G401 (cell line): Measurements from ENCODE around the gene CPE. TPM values are rescaled to one million over a fixed set of nuclear protein-coding genes. Genes with fewer than 3 reads are reported as not detected.

Experiments
- DNase-seq: peaks from one replicate; pipeline ENCODE4 v3.0.0-alpha.2; 2015; ENCODE audit warnings: low spot score
- in situ Hi-C: cut with HindIII; loops from 2 replicates; pipeline ENCODE4 v1.10.0; 2016; ENCODE audit warnings: low sequenced_read_pairs, mixed read lengths
- total RNA-seq: library from RNA; depleted of rRNA; stranded (reverse); fragments of >200 nt; shearing (Covaris generic); gene quantifications from 2 replicates; pipeline ENCODE4 v1.2.3, GENCODE V29; 2014; rRNA removed

The CPE gene
- total RNA-seq, 1 experiment from 2014 or later = 14.6 TPM

DNA sequence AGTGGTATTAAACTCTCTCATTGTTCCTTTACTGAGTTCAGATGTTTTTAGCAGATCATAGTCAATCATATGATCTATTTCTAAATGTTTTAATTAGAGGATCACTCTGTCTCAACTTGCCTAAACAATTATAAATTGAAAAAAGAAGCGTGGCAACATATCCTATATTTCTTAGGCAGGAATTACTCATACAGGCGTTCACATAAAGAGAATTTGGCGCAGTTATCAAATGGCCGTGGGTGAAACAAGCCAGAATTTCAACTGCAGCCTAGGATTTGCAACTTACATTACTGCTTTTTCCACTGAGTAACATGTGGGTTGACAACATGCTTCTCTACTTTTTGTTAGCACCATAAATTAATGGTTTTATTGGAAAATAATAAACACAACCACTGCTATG, 141.3 kb downstream of the CPE start:
- in situ Hi-C loops = no loop called here
- no peak for DNase-seq

DNA sequence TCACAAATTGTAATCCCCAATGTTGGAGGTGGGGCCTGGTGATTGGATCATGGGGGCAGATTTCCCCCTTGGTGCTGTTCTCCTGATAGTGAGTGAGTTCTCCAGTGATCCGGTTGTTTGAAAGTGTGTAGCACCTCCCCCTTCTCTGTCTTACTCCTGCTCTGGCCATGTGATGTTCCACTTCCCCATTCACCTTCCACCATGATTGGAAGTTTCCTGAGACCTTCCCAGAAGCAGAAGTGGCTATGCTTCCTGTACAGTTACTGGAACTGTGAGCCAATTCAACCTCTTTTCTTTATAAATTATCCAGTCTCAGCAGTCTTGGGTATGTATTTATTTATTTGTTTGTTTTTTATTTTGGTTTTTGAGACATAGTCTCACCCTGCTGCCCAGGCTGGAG, 143.2 kb downstream of the CPE start:
- in situ Hi-C loops = no loop called here
- no peak for DNase-seq

DNA sequence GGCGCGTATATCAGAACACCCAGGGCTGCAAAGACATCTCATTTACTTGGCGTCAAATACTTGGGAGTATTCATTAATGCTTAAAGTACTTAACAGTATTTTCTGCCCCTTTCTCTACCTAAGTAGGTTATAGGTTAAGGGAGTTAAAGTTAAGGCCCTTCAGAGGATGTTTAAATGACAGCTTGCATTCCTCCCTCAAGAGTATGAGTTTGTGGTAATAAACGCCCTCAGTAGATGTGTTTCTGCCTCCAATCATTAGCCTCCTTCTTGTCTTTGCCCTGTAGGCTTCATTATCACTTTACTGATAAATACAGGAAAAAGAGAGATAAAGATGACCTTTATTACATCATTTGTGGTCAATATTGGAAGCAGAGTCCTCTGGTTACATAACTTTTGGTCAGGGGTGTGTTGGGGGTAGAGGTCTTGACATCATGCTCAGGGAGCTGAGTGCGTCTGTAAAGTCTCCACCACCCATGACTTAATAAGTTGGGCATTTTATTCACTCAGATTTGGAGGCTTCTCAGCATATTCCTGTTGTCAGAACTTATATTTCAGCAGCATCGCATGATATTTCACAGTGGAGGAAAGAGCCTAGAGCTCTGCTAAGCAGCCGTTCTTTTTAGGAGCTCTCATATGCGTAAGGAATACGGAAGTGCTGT, 145.9 kb downstream of the CPE start:
- in situ Hi-C loops = no loop called here
- DNase-seq = no peak

DNA sequence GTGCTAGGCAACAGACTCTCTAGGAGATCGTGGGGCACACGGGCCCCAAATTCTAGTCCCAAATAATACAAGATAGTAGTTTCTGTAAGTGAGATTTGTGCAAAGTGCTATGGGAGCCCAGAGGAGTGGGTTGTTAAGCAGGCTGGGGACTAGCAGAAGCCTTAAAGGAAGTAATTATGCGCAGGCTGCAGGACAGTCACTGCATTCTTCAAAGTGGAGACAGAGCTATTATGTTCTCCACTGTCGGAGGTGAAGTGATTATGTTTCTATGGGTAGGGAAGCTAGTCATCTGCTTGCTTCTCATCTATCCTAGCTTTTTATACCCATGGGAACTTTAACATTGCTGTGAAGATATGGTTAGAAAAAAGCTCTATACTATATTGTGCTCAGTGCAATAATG, 154.2 kb downstream of the CPE start:
- in situ Hi-C loops = no loop called here
- DNase-seq = no peak

DNA sequence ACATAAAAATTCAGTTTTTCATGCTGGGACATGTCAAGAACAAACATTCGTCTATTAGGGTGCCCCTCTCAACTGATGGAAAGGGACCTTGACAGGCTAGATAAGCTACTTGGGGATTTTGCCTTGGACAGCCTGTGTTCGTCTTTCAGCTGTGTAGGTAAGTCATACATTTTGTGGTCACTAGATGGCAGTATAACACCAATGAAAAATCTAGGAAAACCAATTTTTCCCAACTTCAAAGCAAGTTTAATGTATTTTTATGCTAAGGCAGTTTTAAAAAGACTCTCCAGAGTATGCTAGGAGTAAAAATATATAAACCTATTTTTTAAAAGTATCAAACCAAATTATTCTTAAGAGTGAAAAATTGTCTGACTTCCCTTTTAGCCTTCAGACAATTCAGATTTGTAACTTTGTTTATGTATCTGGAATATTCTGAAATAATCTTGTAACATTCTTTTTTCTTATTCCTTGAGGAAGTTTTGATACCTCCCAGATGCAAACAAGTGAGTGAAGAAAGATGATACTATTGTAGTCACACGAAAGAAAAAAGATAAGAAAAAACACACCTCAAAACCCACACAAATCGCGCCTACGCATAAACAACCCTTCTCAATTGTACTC, 158.3 kb downstream of the CPE start:
- peak; percentile 78 for DNase-seq
- in situ Hi-C loops = no loop called here

DNA sequence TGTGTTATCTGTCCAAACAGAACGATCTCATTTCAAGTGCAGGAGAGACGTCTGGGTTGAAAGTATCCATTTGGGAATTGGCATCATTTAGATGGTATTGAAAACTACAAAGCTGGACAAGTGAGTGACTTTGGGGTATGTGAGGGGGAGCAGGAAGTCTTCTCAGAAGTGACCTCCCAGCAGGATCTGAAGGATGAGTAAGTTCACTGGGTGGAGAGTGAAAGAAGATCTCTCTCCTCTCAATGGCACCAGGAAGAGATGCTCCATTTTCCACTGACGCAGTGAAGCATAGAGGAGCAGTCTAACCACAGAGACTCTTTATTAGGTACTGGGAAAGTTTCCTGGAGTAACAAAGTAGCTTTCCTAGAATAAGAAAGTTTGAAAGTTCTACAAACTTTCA, 161.0 kb downstream of the CPE start:
- DNase-seq = no peak
- in situ Hi-C loops = no loop called here

DNA sequence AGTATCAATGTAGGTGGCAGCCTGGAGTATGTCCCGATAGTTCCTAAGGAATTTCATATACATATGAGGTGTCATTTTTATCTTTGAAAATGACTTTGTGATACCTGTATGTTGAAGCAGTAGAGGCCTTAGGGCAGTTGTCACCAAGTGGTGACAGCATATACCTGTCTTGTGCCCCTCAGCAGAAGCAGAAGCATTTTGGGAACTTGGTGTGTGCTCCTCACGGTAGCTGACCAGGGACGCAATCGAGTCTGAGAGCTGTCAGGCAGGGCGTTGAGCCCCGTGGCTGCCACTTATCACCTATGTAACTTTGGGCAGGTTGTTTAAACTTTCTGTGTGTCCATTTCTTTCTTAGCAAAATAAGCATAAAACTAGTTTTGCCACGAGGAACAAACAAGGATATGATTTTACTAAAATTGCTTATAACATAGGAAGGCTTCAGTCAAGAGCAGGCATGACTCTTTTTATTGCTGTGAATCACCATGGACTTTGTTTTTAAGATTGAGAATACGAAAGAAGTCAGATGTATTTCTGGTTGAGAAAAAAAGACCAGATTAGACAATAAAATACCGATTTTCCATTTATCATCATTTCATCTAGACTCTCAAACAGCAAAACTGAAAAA, 161.5 kb downstream of the CPE start:
- in situ Hi-C loops = no loop called here
- DNase-seq = no peak

DNA sequence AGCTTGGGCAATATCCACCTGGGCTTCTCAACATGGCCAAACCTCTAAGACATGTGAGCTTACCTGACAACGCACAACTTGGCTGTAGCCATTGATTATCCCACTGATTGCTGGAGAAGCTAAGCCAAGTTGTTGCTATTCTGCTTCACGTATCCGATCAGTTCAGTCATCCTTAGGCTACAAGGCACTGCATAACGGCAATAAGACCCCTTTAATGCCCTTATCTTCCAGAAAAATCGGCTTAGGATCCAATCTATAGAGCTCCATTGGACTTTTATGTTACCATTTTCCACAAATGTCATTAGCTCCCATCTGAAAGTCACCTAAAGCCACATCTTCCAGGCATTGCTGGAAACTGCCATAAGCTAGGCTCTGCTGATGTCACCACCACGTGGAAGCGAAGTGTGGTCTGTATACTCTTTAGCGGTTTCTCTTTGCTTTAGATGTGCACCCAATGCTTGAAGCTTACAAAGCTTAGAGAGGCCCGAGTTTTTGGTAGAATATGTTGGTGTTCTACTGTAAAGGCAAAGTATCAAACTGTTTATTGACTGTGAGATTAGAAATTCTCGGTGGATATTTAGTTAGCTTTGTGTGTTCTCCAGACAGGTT, 163.1 kb downstream of the CPE start:
- in situ Hi-C loops = no loop called here
- no peak for DNase-seq

DNA sequence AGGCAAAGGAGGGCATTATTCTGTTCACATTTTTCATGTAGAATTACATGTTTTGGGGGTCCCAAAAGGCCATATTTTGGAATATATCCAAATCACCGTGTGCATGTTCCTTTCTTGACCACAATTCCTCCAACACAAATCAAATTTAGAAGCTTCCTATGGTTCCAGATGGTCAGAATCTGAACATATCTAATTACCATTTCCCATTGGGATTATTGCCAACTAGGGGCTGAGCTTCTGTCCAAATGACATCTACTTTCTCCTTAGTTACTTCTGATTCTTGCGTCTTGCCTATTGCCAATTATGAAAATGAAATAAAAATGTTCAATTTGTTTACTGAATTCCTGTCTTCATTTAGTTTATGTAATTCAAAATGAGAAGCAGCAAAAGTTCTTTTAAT, 163.7 kb downstream of the CPE start:
- in situ Hi-C loops = no loop called here
- peak; percentile 76 for DNase-seq

Other genes starting within 250 kb of the CPE start
- 1.1 and 3.4 TPM in 2 replicates for gene KLHL2, start 171.4 kb upstream of the CPE start, total RNA-seq
- 52.2 and 66.8 TPM in 2 replicates for gene MSMO1, start 51.3 kb upstream of the CPE start, total RNA-seq